ENCODE measurements around the gene SEC11C.

The SEC11C gene

DNA sequence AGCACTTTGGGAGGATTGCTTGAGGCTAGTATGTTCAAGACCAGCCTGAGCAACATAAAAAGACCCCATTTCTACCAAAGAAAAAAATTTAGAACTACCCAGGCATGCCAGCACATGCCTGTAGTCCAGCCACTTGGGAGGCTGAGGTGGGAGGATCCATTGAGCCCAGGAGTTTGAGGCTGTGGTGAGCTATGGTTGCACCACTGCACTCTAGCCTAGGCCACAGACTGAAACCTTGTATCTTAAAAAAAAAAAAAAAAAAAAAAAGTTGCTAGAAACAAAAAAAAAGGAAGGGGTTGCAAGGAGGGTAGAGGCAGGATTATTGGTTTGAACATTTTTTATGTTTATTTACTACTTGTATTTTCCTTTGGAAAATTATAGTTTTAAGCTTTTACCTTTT lies 4.8 kb downstream of the SEC11C start:
- no peak for DNase-seq (ENCODE audit: low read depth)

DNA sequence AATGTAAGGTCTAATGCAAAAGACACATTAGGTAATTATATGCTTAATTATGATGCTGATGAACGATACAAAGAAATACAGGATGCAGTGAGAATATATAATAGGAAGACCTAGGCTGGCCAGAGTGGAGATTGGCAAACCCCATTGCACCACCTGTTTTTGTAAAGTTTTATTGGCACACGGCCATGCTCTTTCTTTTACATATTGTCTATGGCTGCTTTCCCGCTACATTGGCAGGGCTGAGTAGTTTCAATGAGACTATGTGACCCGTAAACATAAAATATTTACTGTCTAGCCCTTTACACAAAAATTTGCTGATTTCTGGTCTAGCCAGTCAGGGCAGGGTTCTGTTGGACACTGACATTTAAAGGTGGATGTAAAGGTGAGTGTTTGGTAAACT lies 5.4 kb downstream of the SEC11C start:
- no peak for DNase-seq (ENCODE audit: low read depth)

DNA sequence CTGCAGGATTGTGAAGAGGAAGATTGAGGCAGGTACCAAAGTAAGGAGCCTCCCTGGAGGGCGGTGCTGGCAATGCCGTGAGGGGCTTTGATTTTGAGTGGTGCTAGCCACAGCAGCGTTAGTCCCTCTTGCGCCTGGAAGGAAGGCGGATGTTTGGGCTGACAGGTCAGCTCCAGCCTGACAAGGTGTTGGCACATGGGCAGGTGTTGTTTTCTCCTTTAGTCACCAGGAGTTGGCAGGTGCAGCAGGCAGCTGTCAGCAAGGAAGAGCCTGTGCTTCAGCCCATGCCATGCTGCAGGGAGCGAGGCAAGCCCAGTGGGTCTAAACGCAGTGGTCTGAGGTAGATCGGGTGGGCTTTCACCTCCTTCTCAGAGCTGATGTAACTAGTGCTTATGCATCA lies 8.5 kb downstream of the SEC11C start:
- no peak for DNase-seq (ENCODE audit: low read depth)

DNA sequence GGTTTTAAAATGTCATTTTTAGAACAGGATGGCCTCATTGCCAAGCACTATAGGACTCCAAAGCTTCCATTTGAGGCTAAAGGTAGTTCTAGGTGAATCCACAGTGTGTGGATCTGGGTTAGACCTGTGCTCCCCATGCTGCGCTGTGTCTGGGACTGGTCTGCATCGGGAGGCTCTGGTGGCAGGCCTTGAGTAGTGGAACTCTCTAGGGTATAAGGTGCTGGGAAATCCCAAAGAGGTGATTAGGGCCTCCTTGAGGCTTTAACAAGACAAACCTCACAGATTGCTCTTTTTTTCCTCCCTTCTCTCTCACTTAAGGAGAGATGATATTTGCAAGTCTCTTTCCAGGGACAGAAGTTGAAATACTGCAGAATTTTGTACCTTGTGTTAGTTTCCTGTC lies 9.3 kb downstream of the SEC11C start:
- no peak for DNase-seq (ENCODE audit: low read depth)

DNA sequence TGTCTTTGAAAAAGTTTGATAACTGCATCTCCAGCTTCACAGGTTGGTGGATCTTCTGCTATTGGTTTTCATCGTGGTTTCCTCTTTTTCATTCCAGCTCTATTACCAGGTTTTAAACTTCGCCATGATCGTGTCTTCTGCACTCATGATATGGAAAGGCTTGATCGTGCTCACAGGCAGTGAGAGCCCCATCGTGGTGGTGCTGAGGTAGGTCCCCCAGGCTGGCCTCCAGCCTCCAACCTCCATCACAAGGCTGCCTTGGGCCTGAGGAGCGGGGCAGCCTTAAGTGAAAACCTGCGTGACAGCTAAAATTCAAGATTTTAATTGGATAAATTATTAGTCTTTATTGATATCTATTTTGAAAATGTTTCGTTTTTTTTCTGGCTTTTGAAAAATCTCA lies 9.7 kb downstream of the SEC11C start:
- DNase-seq (ENCODE audit: low read depth), result no peak

DNA sequence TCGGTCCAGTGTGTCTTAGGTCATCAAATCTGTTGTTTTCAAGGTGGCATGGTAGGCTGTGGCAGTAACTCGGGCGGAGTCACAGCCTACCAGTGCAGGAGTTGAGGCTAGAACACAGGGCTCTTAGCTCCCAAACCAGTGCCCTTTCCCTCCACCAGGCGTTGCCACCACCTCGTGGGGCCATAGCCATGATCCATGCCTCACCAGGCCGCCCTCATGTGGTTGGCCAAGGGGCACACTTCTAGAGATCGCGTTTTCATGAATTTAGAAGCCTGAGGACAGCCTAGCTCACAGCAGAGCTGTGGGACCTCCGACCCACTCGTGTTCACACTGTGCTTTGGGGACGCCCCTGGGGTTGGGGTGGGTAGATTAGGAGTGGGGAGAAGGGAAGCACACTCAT lies 10.6 kb downstream of the SEC11C start:
- DNase-seq (ENCODE audit: low read depth), result no peak

DNA sequence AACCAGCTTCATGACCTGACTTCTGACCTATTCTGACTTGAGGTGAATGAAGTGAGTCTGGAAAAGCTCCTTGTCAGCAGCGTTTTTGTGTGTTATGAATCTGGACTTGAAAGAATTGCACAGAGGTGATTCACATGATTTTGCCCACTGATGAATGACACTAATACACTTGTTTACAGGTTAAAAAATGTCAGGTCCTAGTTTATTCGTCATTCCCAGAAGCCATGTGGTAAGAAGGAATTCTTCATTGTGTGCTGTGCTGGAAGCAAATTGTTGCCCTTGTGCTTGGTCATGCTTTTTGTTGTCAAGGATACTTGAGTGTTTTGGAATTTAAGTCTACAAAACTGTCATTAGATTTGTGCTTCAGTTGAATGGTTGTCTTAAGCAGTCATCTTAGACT lies 15.5 kb downstream of the SEC11C start:
- DNase-seq (ENCODE audit: low read depth), result no peak

DNA sequence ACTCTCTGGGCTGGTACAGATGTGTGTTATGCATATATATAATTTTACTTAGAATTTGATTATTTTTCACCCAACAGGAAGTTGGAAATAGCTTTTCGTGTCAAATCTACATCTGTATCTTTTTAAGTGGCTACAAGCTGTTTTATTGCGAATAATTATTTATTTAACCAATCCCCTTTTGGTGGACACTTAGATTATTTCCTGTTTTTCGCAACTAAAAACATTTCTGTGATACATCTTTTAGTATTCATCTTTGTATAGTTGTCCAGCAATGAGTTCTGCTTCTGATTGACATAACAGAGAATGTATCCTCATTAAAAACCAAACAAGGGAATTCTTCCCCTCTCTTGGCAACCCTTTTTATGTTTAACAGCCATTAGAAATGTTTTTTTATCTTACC lies 16.6 kb downstream of the SEC11C start:
- no peak for DNase-seq (ENCODE audit: low read depth)

DNA sequence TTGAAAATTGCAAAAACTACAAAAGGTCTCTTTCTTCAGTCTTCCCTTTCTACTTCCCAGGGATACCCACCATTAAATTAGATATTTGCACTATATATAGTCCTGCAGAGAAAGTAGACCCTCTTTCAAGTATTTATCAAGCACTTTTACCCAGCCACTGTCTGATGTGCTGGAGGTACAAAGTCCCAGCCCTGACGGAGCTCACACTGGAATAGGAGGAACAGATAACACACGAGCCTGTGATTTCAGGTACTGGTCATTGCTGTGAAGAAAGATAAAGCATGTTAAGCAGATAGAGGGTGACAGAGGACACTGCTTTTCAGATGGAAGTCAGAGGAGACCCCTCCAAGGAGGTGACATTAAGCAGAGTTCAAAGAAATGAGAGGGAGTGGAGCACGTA lies 19.6 kb downstream of the SEC11C start:
- no peak for DNase-seq (ENCODE audit: low read depth)

DNA sequence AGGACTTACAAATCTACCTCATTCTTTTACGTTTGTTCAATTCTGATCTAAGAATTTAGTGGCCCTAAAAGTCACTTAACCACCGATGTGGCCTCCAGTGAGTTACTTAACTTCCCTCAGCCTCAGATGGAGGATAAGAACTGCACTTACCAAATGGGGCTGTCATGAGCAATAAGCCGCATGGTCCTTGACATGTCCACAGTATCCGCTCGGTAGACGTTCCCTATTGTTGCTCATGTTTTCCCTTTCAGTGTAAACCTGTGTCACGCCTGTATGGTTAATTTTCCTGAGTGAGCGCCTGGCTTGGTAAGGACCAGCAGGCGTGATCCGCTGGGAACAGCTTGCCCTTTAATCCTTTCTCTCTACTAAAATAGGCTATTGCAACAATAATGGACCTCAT lies 20.3 kb downstream of the SEC11C start:
- DNase-seq (ENCODE audit: low read depth), result no peak

DNA sequence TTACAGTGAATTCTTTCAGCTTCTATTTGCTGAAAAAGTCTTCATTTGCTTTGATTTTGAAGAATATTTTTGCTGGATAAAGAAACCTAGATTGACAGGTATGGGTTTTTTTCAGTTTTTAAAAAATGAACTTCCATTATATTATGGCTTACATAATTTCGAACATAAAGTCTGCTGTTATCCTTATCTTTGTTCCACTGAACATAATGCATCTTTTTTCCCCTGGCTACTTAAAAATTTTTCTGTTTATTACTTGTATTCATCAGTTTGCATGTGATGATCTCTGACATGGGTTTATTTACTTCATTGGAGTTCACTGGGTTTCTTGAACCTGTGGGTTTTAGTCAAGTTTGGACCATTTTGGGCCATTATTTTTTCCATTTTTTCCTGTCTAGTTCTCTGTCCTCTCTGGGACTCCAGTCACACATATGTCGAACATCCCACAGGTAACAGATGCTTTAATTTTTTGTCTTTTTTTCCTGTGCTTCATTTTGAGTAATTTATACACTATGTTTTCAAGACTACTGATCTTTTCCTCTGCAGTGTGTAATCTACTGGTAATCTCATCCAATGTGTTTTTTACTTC lies 33.1 kb downstream of the SEC11C start:
- DNase-seq (ENCODE audit: low read depth), result no peak

DNA sequence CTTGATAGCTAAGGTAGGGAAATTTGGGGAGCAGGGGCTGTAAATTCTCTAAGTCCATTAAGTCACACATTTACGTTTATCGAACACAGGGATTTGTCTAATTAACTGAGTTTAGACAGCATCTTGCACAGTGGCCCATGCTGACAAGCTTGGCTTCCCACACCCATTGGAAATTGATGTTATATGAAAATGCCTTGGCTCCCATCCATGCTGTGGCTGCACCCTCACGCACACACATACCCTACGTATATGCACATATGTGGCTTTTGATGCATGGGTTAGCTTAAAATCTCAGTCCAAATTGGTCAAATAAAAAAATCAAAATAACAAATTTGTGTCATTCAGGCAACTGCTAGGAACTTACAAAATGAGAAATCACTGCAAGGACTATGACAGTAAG lies 37.8 kb downstream of the SEC11C start:
- no peak for DNase-seq (ENCODE audit: low read depth)

DNA sequence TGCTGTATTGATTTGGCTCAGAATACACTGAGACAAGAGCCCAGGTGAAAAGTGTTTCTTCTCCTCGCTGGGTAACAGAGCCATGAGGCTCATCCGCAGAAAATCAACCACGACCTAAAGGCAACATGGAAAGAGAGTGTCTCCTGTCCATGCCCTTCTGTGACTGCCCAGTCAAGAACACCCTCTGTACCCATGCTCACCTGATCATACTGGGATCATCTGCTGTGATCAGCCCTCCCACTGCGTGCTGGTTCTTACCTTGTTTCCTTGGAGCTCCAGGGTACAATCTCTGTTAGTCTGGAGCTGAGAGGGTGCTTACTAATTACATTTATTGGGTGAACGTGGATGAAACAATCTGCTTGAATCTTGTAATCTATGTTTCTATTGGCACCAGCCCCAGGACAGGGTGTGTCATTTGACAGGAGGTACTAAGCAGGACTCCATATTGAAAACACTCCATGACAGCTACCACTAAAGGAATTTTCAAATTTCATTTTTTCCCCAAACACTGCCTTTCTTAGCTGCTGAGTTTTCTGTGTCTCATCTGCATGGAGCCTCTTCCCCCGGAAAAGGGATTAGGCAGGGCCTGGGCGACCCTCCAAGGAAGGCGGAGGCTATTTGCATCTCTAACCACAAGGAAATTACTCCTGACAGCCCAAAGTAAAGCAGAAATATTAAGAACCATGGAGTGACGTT lies 40.6 kb downstream of the SEC11C start:
- no peak for DNase-seq (ENCODE audit: low read depth)

DNA sequence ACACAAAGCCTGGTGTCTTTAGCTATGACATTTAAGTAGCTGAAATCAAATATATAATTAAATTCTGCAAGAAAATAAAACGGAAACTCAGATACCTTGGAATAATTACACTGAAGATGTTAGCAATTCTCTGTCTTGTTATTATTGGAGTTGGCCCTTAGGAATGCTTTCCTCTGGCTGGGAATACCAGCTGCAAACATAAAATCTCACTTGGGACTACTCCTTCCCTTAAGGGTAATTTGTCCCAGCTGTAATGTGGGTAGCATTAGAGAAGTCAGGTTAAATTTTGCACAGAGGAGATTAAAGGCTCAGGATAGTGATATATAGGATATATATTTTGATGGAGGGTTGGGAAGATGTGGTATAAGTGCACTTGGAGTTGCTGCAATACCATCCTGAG lies 43.0 kb downstream of the SEC11C start:
- no peak for DNase-seq (ENCODE audit: low read depth)

DNA sequence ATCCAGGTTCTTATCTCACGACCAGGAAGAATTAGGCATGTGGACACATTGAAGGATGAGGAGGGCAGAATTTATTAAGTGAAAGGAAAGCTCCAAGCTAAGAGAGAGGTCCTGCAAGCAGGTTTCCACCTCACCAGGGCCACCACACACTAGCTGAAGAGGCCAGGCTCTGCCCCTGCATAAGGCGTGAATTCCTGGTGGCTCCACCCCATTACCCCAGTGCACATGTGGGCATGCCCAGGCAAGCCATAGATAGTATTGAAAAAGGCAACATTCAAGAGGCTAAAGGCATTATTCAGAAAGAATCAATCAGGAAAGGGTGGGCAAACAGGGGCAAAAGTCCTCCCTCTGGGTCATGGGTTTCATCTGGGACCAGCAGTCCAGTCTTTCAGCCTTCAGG lies 49.3 kb downstream of the SEC11C start:
- DNase-seq (ENCODE audit: low read depth), result no peak

DNA sequence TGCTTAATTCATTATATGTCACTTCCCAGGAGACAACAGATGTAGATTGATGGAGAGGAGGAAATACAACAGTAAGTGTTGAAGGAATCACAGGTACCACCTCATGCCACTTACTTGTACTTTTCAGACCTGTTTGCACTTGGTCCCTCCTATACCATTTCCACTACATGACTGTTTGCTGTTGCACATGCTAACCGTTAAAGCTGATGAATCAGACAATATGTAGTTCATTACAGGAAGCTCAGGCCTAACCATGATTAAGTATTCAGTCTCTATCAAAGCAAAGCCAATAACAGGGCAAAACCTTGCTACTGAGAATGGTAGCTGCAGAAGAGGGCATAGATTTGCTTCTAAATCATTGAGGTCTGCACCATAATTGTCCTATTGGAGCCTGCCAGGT lies 50.1 kb downstream of the SEC11C start:
- DNase-seq (ENCODE audit: low read depth), result no peak

DNA sequence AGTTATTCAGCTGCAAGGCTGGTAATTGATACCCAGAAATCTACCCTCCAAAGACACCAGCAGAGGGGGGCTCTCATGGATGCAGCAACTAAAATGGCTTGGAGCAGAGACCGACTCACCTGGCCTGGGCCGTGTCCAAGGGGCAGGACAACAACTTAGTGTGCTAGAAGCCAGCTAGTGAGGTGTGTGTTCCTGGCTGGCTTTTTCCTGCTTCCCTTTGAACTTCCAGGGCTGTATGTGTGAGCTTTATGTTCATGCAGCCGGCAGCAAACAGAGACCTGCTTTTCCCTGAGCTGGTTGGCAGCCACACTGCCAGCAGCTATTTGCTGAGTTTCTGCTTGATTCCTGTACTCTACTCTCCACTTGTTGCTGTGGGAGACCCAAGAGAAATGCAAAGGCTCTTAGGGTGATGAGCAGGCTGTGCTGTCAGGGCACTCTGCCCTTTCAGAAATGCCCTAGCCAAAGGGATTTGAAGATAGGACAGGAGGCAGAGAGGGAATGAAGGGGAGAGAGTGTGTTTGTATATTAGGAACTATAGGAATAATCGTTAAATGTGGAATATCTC lies 56.6 kb downstream of the SEC11C start:
- DNase-seq (ENCODE audit: low read depth), result no peak

DNA sequence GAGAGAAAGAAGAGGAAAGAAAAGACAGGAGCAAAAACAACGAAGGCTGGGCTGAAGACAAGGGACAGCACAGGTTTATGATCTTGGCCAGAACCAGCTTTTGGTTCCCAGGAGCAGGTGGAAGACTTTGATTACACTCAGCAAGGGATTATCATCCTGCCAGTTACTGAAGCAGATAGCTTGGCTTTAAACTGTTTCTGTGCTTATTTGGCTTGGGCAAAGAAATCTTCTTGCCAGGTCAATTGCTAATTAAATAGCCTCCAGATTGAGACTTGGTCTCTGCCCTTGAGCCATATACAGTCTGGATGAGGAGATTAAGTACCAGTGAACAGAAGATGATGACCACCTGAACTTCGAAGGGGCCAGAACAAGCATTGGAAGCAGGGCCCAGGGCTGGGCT lies 58.0 kb downstream of the SEC11C start:
- DNase-seq (ENCODE audit: low read depth), result no peak

DNA sequence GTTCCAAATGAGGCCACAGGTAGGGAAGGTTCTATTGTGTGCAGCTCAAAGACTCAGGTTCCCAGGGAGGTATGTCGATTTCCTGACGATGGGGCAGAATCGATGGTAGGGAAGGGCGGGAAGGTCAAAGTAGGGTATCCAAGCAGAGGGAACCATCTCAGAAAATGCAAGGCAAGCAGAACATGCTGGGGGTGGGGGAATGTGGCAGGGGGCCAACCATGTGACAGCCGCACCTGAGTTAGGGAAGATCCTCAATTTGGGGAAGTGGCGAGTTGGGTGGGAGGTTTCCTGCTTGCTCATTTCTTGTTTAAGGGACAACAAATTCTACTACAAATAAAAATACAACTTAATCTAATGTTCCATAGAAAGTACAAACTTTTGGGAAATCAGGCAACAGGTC lies 58.5 kb downstream of the SEC11C start:
- no peak for DNase-seq (ENCODE audit: low read depth)

DNA sequence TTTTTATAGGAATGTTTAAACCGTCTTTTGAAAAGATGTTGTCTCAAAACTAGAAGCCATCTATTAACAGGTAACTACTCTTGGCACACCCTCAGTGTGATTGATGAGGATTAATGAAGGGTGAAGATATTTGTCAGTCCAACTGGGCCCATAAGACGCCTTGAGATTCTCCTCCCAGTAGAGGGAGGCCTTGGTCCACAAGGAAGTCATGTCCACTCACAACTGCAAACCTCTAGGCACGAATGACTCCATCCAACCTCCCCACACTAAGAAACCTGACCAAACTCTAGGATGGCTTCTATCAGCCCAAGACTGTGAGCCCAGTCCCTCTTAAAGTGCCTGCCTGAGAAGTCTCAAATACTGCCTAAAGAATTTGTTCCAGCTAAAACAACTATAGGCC lies 61.1 kb downstream of the SEC11C start:
- DNase-seq (ENCODE audit: low read depth), result no peak

DNA sequence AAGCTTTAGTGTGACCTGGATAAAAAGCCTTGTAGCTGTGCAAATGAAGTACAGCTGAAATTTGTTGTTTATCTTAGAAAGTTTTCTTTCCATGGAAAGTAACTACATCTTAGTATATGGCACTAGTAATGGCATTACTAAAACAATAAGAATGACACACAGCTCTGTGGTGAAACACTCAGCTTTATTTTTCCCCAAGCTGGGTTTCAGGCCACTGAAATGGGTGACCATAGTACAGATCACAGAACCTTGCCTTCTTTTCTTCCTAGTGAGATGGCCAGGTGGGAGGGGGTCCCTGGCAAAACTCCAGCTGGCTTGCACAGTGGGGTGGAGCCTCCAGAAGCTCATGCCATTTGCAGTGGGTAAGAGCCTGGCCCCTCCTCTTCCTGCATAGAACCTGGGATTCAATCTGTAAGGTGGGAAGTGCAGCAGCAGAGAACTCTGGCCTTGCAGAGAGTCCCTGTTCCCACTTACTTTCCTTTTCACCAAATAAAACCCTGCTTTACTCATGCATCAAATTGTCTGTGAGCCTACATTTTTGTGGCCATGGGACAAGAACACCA lies 62.7 kb downstream of the SEC11C start:
- DNase-seq (ENCODE audit: low read depth), result no peak

DNA sequence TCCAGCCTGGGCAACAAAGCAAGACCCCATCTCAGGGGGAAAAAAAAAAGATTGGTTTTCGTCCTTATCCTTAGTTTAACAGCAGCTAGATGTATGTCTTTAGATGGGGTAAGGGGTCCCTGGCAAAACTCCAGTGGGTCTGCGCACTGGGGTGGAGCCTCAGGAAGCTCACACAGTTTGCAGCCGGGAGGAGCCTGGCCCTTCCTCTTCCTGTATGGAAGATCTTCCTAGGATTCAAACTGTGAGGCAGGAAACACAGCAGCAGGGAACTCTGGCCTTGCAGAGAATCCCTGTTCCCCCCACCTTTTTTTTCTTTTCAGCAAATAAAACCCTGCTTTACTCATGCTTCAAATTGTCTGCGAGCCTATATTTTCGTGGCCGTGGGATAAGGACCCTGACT lies 67.8 kb downstream of the SEC11C start:
- no peak for DNase-seq (ENCODE audit: low read depth)

Measured in stimulated activated CD8-positive, alpha-beta memory T cell treated with anti-CD3 and anti-CD28 coated beads, Interleukin-15, amount 100 ng/mL, for 1 hour (primary cell).